ENCODE measurements around the gene PDZD2.

Gene PDZD2

GRCh38 chr5:31614151-31615020, 24.5 kb upstream of the PDZD2 start:
- TF ChIP-seq, protein P1, sequence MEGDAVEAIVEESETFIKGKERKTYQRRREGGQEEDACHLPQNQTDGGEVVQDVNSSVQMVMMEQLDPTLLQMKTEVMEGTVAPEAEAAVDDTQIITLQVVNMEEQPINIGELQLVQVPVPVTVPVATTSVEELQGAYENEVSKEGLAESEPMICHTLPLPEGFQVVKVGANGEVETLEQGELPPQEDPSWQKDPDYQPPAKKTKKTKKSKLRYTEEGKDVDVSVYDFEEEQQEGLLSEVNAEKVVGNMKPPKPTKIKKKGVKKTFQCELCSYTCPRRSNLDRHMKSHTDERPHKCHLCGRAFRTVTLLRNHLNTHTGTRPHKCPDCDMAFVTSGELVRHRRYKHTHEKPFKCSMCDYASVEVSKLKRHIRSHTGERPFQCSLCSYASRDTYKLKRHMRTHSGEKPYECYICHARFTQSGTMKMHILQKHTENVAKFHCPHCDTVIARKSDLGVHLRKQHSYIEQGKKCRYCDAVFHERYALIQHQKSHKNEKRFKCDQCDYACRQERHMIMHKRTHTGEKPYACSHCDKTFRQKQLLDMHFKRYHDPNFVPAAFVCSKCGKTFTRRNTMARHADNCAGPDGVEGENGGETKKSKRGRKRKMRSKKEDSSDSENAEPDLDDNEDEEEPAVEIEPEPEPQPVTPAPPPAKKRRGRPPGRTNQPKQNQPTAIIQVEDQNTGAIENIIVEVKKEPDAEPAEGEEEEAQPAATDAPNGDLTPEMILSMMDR (IDR thresholded peaks at IDR 0.05; ENCODE audit: low read depth, low read length, missing control alignments), result no peak
- no peak overlapping the region for H3K27ac ChIP-seq
- H3K4me3 ChIP-seq (ENCODE audit: low read depth, low read length), result no peak overlapping the region
- no peaks in the 10 kb centered on the region for H3K36me3 ChIP-seq (replicated peaks)
- in situ Hi-C loops (cut with HindIII; ENCODE audit: low pct_ligation_motif_present, low sequenced_read_pairs), result no loop called here
- no peaks in the 10 kb centered on the region for H3K27me3 ChIP-seq (replicated peaks)
- DNase-seq, result no peak

- H3K4me3 ChIP-seq (ENCODE audit: low read depth, low read length), result no peak overlapping the region
- H3K27ac ChIP-seq, result no peak overlapping the region
- in situ Hi-C loops (cut with HindIII; ENCODE audit: low pct_ligation_motif_present, low sequenced_read_pairs), result no loop called here
- DNase-seq, result no peak
- H3K36me3 ChIP-seq (replicated peaks), result no peaks in the 10 kb centered on the region
- no peaks in the 10 kb centered on the region for H3K27me3 ChIP-seq (replicated peaks)
- TF ChIP-seq, protein P1 (IDR thresholded peaks at IDR 0.05; ENCODE audit: low read depth, low read length, missing control alignments), result no peak
These were observed 21.1 kb upstream of the PDZD2 start for GRCh38 chr5:31617867-31618266.

- H3K27ac ChIP-seq, result no peak overlapping the region
- H3K27me3 ChIP-seq (replicated peaks), result no peaks in the 10 kb centered on the region
- TF ChIP-seq, protein P1 (IDR thresholded peaks at IDR 0.05; ENCODE audit: low read depth, low read length, missing control alignments), result no peak
These were observed 18.9 kb upstream of the PDZD2 start for GRCh38 chr5:31620026-31620425.

DNA sequence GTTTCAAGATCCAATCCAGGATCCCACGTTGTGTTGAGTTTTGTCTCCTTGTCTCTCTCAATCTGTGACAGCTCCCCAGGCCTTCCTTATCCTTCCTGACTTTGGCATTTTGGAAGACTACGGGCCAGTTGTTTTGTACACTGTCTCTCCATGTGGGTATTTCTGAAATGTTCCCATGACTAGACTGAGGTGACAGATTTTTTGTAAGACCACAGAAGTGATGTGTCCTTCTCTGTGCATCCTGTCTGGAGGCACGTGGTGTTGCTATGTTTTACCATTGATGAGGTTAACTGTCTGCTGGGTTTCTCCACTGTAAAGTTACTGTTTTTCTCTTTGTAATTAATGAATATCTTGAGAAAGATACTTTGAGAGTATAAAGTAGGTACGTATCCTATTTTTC, 15.7 kb upstream of the PDZD2 start:
- in situ Hi-C loops (cut with HindIII; ENCODE audit: low pct_ligation_motif_present, low sequenced_read_pairs), result no loop called here
- TF ChIP-seq, protein P1 (IDR thresholded peaks at IDR 0.05; ENCODE audit: low read depth, low read length, missing control alignments), result no peak
- no peak overlapping the region for H3K4me3 ChIP-seq (ENCODE audit: low read depth, low read length)
- no peaks in the 10 kb centered on the region for H3K36me3 ChIP-seq (replicated peaks)
- H3K27ac ChIP-seq, result no peak overlapping the region
- DNase-seq, result no peak
- H3K27me3 ChIP-seq (replicated peaks), result no peaks in the 10 kb centered on the region

More at GRCh38 chr5:31620026-31620425, 18.9 kb upstream of the PDZD2 start:
- H3K36me3 ChIP-seq (replicated peaks), result no peaks in the 10 kb centered on the region
- in situ Hi-C loops (cut with HindIII; ENCODE audit: low pct_ligation_motif_present, low sequenced_read_pairs), result no loop called here
- H3K4me3 ChIP-seq (ENCODE audit: low read depth, low read length), result no peak overlapping the region
- DNase-seq, result no peak

GRCh38 chr5:31625394-31625793, 13.5 kb upstream of the PDZD2 start:
- TF ChIP-seq, protein P1 (IDR thresholded peaks at IDR 0.05; ENCODE audit: low read depth, low read length, missing control alignments), result no peak
- DNase-seq, result no peak
- Histone ChIP-seq H3K36me3 (replicated peaks) (no peaks in the 10 kb centered on the region), H3K27me3 (replicated peaks) (no peaks in the 10 kb centered on the region), H3K27ac (no peak overlapping the region), H3K4me3 (ENCODE audit: low read depth, low read length) (no peak overlapping the region)
- in situ Hi-C loops (cut with HindIII; ENCODE audit: low pct_ligation_motif_present, low sequenced_read_pairs), result no loop called here

Measured in brain microvascular endothelial cell (primary cell).